ENCODE measurements around the gene AKAP6.

AKAP6 gene

GRCh38 chr14:32835924-32836323, 506.8 kb downstream of the AKAP6 start:
- FAIRE-seq = no peak

GRCh38 chr14:32841698-32842097, 512.6 kb downstream of the AKAP6 start:
- FAIRE-seq (no peak), DNase-seq (ENCODE audit: insufficient read length, low spot score) (no peak)

More at GRCh38 chr14:32835924-32836323, 506.8 kb downstream of the AKAP6 start:
- DNase-seq (ENCODE audit: insufficient read length, low spot score) = no peak

- DNase-seq (ENCODE audit: insufficient read length, low spot score) (no peak), FAIRE-seq (no peak)
Observed at GRCh38 chr14:32846821-32847365, 517.8 kb downstream of the AKAP6 start.

- DNase-seq (ENCODE audit: insufficient read length, low spot score) (no peak), FAIRE-seq (no peak)
Observed at GRCh38 chr14:32847867-32848266, 518.8 kb downstream of the AKAP6 start.

- FAIRE-seq = no peak
- no peak for DNase-seq (ENCODE audit: insufficient read length, low spot score)
Observed at GRCh38 chr14:32865827-32866376, 536.8 kb downstream of the AKAP6 start.

GRCh38 chr14:32883188-32883587, 554.1 kb downstream of the AKAP6 start:
- no peak for DNase-seq (ENCODE audit: insufficient read length, low spot score)
- no peak for FAIRE-seq

Data from HTR-8/SVneo (cell line).